Heart right ventricle (tissue), 16 donors: Measurements from ENCODE around the gene ITPKB. TPM values are rescaled to one million over a fixed set of nuclear protein-coding genes. Genes with fewer than 3 reads are reported as not detected.

Experiments used
- ATAC-seq, 8 donors: fragments of 200-7000 bp; cut with Tn5 transposase; one replicate each; pipeline ENCODE4 v1.9.1; 2020; ENCODE audit warnings: mild to moderate bottlenecking in 8 of 8, moderate library complexity in 8 of 8, moderate number of reproducible peaks in 1 of 8
- DNase-seq, 2 donors: peaks; one replicate each; pipeline ENCODE4 v3.0.0-alpha.2; 2020
- H3K27ac ChIP-seq, 10 donors: fragments of 200-600 bp; sonication (generic) in 2 of 10; one replicate each; pipeline versions ENCODE4 v1.5.0 to v1.8.0; 2020 to 2022; ENCODE audit warnings: mild to moderate bottlenecking in 3 of 10
- H3K27me3 ChIP-seq, 7 donors: fragments of 200-600 bp; one replicate each; pipeline ENCODE4 v1.8.0; 2021 to 2022; ENCODE audit warnings: mild to moderate bottlenecking in 2 of 7
- H3K36me3 ChIP-seq, 9 donors: fragments of 200-600 bp; sonication (generic) in 1 of 9; one replicate each; pipeline versions ENCODE4 v1.5.0 to v1.8.0; 2020 to 2022; ENCODE audit warnings: mild to moderate bottlenecking in 2 of 9
- H3K4me1 ChIP-seq, 9 donors: fragments of 200-600 bp; sonication (generic) in 1 of 9; one replicate each; pipeline versions ENCODE4 v1.5.0 to v1.8.0; 2020 to 2022; ENCODE audit warnings: mild to moderate bottlenecking in 4 of 9
- H3K4me3 ChIP-seq, 10 donors: fragments of 200-600 bp; sonication (generic) in 2 of 10; one replicate each; pipeline versions ENCODE4 v1.5.0 to v1.8.0; 2020 to 2022; ENCODE audit warnings: mild to moderate bottlenecking in 7 of 10, moderate library complexity in 2 of 10
- H3K9me3 ChIP-seq, 11 donors: fragments of 200-600 bp in 10 of 11; sonication (generic) in 2 of 11; one replicate each; pipeline versions ENCODE4 v1.5.0 to v1.8.0; 2013 to 2022; ENCODE audit warnings: mild to moderate bottlenecking in 2 of 11, control low read depth in 1 of 11, moderate library complexity in 1 of 11
- WGBS, 2 donors: extraction: QIAGEN DNeasy Blood & Tissue Kit; methylation state at CpG; one replicate each; pipeline ENCODE4 v1.1.7; 2013; ENCODE audit warnings: inconsistent platforms in 1 of 2; 5-methylcytosine and 5-hydroxymethylcytosine counted together
- intact Hi-C, 10 donors: fragments of 100-400 bp; cut with DNase I; formaldehyde crosslinking; loops; one replicate each; pipeline versions ENCODE4 v1.11.1 to v1.14.2; 2022
- polyA plus RNA-seq, 2 donors: library from polyadenylated mRNA; stranded (reverse); fragments of 200-250 nt; gene quantifications; one replicate each; pipeline ENCODE4 v1.2.3, GENCODE V29; 2013
- total RNA-seq, 10 donors: library from RNA; stranded (reverse); fragmentation: NEBNext Ultra II Directional in 3 of 10; extraction: Animal tissue kit (Norgen Biotek cat#: 25700) in 3 of 10; gene quantifications; one replicate each; pipeline versions ENCODE4 v1.2.1 to v1.2.4, GENCODE V29; 2021 to 2023
- TF ChIP-seq, protein P1 (sequence below), 9 donors: fragments of 200-600 bp; sonication (generic) in 2 of 9; IDR thresholded peaks; one replicate each; pipeline versions ENCODE4 v1.5.0 to v1.8.0; 2021 to 2022; ENCODE audit warnings: antibody characterized with exemption in 9 of 9, mild to moderate bottlenecking in 5 of 9, moderate library complexity in 1 of 9
- donor health status: Arrhythmogenic right ventricular cardiomyopathy.
- donor health status: ischemic (EF 13 %, LVEDD 7.1; RV severe dilation, severe dysfunction).
- donor health status: healthy with polysubstance abuse.
- donor health status: DM: no; HTN: yes; CAD: no.
- donor health status: DM: no; HTN: no; CAD: no.
- donor health status: ischemic (EF 25% LVEDD 6.9; RV normal size, moderate dysfunction).
- donor health status: ischemic (EF 25% LVEDD 5.7; RV mildly dilated, moderate dysfunction).
- donor health status: healthy.
- donor health status: DM: yes; HTN: yes; CAD: no.
- donor health status: Ischemic cardiomyopathy.
- donor health status: ischemic (EF 35%, LVEDD 5.7; RV mildly dilated, moderate dysfunction).
- donor health status: nonischemic (EF 11% LVEDD 7.7; RV severe dilation, severe dysfunction).
- donor health status: DM: yes; HTN: yes; CAD: no.
- donor health status: PGD.
- donor health status: ischemic (EF 29% LVEDD 5.4; RV normal size, mild dysfunction).
- donor health status: nonischemic (EF 23%, LVEDD 6.1; RV moderate dilation, normal function).

The ITPKB gene
- total and polyA plus RNA-seq, 12 donors, result 4.5 to 30.5 (median 16.1) TPM

DNA sequence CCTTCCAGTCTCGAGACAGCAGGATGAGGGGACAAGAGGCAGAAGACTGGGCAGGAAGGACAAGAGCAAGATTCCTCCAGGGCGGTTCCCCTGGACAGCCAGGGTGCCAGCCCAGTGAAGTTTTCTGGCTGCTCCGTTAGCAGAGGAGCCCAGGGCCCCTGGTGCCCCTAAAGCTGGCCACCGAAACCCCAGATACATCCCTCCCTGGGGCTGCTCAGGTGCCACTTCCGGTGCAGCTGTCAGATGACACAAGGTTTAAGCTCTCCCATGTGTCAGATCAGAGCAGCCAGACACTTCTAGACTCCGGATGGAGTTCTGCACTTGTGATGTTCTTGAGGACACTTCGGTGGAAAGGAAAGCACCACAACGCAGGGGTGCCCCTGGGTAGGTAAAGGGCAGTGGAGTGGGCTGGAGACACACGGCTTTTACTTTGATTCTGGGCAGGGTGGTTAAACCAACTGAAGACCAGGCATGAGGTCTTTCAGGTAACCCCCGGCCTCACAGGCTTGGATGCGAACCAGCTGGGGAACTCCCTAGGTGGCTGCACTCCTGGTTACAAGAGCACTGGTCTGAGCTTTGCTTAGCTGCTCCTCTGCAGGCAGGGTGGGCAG is 85.7 kb downstream of the ITPKB start:
- no peak overlapping the region for H3K4me3 ChIP-seq
- H3K9me3 ChIP-seq, result no peaks in the 10 kb centered on the region
- no peak for ATAC-seq
- H3K27ac ChIP-seq, result peak overlapping the region in 6 of 10 donors; percentile 40 to 92 (median 77)
- DNase-seq, result no peak
- whole genome bisulfite sequencing, 2 donors, result 76 to 83% methylated on average over 11 of the region's 11 CpGs
- intact Hi-C loops, result loop anchor here in 2 of 10 donors (10.0 kb wide), 1 partner anchor 81 kb away; the partner anchor contains the start of gene ITPKB (in 2 of the 2)
- H3K27me3 ChIP-seq, result no peaks in the 10 kb centered on the region
- peaks cover 0 to 68% (median 17%) of the 10 kb centered on the region in 9 donors for H3K4me1 ChIP-seq
- H3K36me3 ChIP-seq, result peaks cover 0 to 6% (median 2%) of the 10 kb centered on the region in 9 donors
- TF ChIP-seq, protein P1, sequence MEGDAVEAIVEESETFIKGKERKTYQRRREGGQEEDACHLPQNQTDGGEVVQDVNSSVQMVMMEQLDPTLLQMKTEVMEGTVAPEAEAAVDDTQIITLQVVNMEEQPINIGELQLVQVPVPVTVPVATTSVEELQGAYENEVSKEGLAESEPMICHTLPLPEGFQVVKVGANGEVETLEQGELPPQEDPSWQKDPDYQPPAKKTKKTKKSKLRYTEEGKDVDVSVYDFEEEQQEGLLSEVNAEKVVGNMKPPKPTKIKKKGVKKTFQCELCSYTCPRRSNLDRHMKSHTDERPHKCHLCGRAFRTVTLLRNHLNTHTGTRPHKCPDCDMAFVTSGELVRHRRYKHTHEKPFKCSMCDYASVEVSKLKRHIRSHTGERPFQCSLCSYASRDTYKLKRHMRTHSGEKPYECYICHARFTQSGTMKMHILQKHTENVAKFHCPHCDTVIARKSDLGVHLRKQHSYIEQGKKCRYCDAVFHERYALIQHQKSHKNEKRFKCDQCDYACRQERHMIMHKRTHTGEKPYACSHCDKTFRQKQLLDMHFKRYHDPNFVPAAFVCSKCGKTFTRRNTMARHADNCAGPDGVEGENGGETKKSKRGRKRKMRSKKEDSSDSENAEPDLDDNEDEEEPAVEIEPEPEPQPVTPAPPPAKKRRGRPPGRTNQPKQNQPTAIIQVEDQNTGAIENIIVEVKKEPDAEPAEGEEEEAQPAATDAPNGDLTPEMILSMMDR (IDR thresholded peaks at IDR 0.05), result no peak

DNA sequence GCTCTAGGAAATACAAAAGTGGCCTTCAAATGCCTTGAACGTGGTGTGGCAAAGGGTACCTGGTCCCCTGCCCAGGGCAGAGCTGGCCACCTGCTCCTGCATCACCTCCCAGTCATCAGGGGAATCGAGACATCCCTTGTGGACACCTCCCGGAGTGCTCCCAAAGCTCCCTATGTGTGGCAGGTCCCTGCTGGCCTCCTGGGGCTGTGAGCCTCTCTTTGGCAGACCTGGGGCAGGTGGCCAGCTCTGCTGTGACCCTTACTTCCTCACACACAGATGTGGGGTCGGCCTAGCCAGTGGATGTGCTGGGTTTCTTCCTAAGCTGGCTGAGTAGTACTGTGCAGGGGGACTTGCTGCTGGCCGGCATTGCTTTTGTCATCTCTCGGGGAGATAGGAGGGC is 86.5 kb downstream of the ITPKB start:
- Histone ChIP-seq H3K36me3 (peaks cover 0 to 14% (median 6%) of the 10 kb centered on the region in 9 donors), H3K27ac (peak overlapping the region in 1 of 10 donors; percentile 92), H3K4me1 (peaks cover 0 to 61% (median 17%) of the 10 kb centered on the region in 9 donors), H3K4me3 (no peak overlapping the region), H3K27me3 (no peaks in the 10 kb centered on the region), H3K9me3 (no peaks in the 10 kb centered on the region)
- 88 to 90% methylated on average over 6 of the region's 6 CpGs for WGBS, 2 donors
- no peak for DNase-seq
- intact Hi-C loops, result loop anchor here in 2 of 10 donors (10.0 kb wide), 1 partner anchor 82 kb away; the partner anchor contains the start of gene ITPKB (in 2 of the 2)
- ATAC-seq, result no peak
- TF ChIP-seq, protein P1 (IDR thresholded peaks at IDR 0.05), result no peak

DNA sequence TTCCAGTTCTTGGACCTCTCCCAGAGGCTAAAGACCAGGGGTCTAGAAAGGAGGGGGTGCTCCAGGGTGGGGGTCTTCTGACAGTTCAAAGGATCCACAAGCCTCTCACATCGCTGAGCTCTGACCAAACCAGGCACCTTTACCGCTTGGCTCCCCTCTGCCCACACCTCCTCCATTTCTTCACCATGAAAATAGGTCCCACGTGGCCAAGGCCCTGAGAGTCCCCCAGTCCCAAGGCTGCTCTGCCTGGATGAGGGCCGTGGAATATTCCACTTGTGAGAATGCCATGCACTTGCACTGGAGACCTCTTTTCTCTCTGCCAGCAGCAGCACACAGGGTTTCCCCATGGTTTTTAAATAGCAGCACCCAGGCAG is 87.4 kb downstream of the ITPKB start:
- Histone ChIP-seq H3K27me3 (no peaks in the 10 kb centered on the region), H3K4me1 (peaks cover 4 to 52% (median 19%) of the 10 kb centered on the region in 9 donors), H3K9me3 (no peaks in the 10 kb centered on the region), H3K27ac (no peak overlapping the region), H3K4me3 (no peak overlapping the region), H3K36me3 (peaks cover 0 to 23% (median 15%) of the 10 kb centered on the region in 9 donors)
- ATAC-seq (no peak), DNase-seq (no peak)
- 54 to 61% methylated on average over 4 of the region's 4 CpGs for WGBS, 2 donors
- intact Hi-C loops, result loop anchor here in 2 of 10 donors (10.0 kb wide), 1 partner anchor 83 kb away; the partner anchor contains the start of gene ITPKB (in 2 of the 2)
- TF ChIP-seq, protein P1 (IDR thresholded peaks at IDR 0.05), result no peak

DNA sequence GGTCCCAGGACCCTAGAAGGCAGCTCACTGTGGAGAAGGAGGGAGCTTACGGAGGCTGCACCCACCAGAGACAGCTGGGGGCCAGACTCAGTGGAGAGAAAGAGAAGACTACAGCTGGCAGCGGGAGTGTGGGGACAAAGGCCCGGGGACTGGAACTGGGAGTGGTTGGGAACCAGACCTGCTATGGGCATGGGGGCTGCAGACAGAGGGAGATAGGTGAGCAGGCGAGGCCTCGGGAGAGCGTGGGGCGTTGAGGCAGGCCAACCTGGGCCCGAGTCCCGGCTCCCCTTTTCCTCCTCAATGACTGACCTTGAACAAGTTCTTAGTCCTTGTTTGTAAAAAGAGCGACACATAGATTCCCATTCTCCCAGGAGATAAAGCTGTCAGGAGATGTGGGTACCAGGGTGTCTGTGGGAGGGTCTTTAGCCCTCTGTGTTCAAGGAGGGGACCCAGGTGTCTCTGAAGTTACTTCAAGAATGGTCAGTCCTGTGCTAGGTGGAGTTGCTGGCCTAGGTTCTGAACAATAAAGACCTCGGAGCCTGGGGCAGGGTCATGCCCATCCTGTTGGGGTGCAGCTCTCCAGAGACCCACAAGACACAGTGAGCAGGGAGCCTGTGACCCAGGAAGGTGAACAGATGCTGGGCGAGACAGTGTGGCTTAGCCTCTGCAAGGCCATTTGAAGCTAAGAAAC is 87.9 kb downstream of the ITPKB start:
- Histone ChIP-seq H3K9me3 (no peaks in the 10 kb centered on the region), H3K27me3 (no peaks in the 10 kb centered on the region), H3K4me3 (no peak overlapping the region), H3K27ac (peak overlapping the region in 1 of 10 donors; percentile 38), H3K4me1 (peaks cover 9 to 48% (median 20%) of the 10 kb centered on the region in 9 donors), H3K36me3 (peaks cover 0 to 28% (median 21%) of the 10 kb centered on the region in 9 donors)
- TF ChIP-seq, protein P1 (IDR thresholded peaks at IDR 0.05), result no peak
- no peak for ATAC-seq
- intact Hi-C loops, result loop anchor here in 2 of 10 donors (10.0 kb wide), 1 partner anchor 84 kb away; the partner anchor contains the start of gene ITPKB (in 2 of the 2)
- WGBS, 2 donors, result 88 to 92% methylated on average over 12 of the region's 12 CpGs
- no peak for DNase-seq
